Thymus (tissue), 11 donors: ENCODE measurements around the gene ZNF100. TPM values are rescaled to one million over a fixed set of nuclear protein-coding genes. Genes with fewer than 3 reads are reported as not detected.
"Not testable (repeated sequence)": the region's sequence is repeated elsewhere in the genome, so short reads cannot be mapped to it uniquely, and the experiment has no call there.

Experiments
- DNase-seq, 9 donors: peaks; one replicate each; pipeline ENCODE4 v3.0.0-alpha.2; 2013; ENCODE audit warnings: low spot score in 9 of 9, low read depth in 6 of 9, missing footprints in 1 of 9
- H3K27ac ChIP-seq, 2 donors: one replicate each; pipeline ENCODE4 v1.5.1; 2013; ENCODE audit warnings: control low read depth in 1 of 2, low read depth in 1 of 2, low read length in 1 of 2, mild to moderate bottlenecking in 1 of 2, moderate library complexity in 1 of 2
- H3K27me3 ChIP-seq, 2 donors: one replicate each; pipeline ENCODE4 v1.5.1; 2013; ENCODE audit warnings: low read length in 1 of 2; ENCODE audit not compliant: control insufficient read depth in 2 of 2, insufficient read depth in 1 of 2
- H3K36me3 ChIP-seq, 2 donors: one replicate each; pipeline ENCODE4 v1.5.1; 2013; ENCODE audit warnings: low read length in 1 of 2, mild to moderate bottlenecking in 1 of 2, moderate library complexity in 1 of 2; ENCODE audit not compliant: control insufficient read depth in 2 of 2, insufficient read depth in 2 of 2
- H3K4me1 ChIP-seq, 2 donors: one replicate each; pipeline ENCODE4 v1.5.1; 2013; ENCODE audit warnings: low read length in 2 of 2; ENCODE audit not compliant: control insufficient read depth in 2 of 2, insufficient read depth in 2 of 2
- H3K4me3 ChIP-seq, 2 donors: one replicate each; pipeline ENCODE4 v1.5.1; 2013; ENCODE audit warnings: low read length in 2 of 2, control low read depth in 1 of 2, mild to moderate bottlenecking in 1 of 2
- H3K9me3 ChIP-seq, 2 donors: one replicate each; pipeline ENCODE4 v1.5.1; 2013; ENCODE audit warnings: low read length in 1 of 2, mild to moderate bottlenecking in 1 of 2; ENCODE audit not compliant: control insufficient read depth in 2 of 2, insufficient read depth in 1 of 2
- WGBS: extraction: QIAGEN DNeasy Blood & Tissue Kit; methylation state at CpG from one replicate; pipeline ENCODE4 v1.1.7; 2013; 5-methylcytosine and 5-hydroxymethylcytosine counted together
- polyA plus RNA-seq: library from polyadenylated mRNA; stranded (reverse); fragments of 200-250 nt; gene quantifications from one replicate; pipeline ENCODE4 v1.2.3, GENCODE V29; 2013
- total RNA-seq: library from RNA; stranded (reverse); fragments of 120-200 nt; gene quantifications from one replicate; pipeline ENCODE4 v1.2.4, GENCODE V29; 2013
- donor health status: healthy.

The ZNF100 gene
- total and polyA plus RNA-seq, 2 donors: 5.3 to 14.7 TPM

GRCh38 chr19:21761547-21761946, 5.8 kb downstream of the ZNF100 start:
- not testable (repeated sequence) for DNase-seq, H3K4me3 ChIP-seq, H3K27ac ChIP-seq, H3K9me3 ChIP-seq, H3K27me3 ChIP-seq, H3K4me1 ChIP-seq
- 96% methylated on average over 2 of the region's 2 CpGs for WGBS
- peaks cover 37 to 38% of the 10 kb centered on the region in 2 donors for H3K36me3 ChIP-seq

GRCh38 chr19:21758296-21758695, 9.1 kb downstream of the ZNF100 start:
- Histone ChIP-seq H3K9me3 (peaks cover 6 to 8% of the 10 kb centered on the region in 2 donors), H3K4me3 (no peak overlapping the region), H3K4me1 (no peaks in the 10 kb centered on the region), H3K36me3 (peaks cover 29 to 38% of the 10 kb centered on the region in 2 donors), H3K27me3 (no peaks in the 10 kb centered on the region), H3K27ac (no peak overlapping the region)
- no peak for DNase-seq
- 99% methylated on average over 3 of the region's 3 CpGs for WGBS

- H3K4me3 ChIP-seq, H3K4me1 ChIP-seq, DNase-seq, H3K27me3 ChIP-seq, H3K27ac ChIP-seq: not testable (repeated sequence)
- peaks cover 5 to 17% of the 10 kb centered on the region in 2 donors for H3K9me3 ChIP-seq
- peaks cover 34 to 47% of the 10 kb centered on the region in 2 donors for H3K36me3 ChIP-seq
Measured at GRCh38 chr19:21755555-21755954, 11.8 kb downstream of the ZNF100 start.

- H3K36me3 ChIP-seq: peaks cover 35 to 46% of the 10 kb centered on the region in 2 donors
- no peak for DNase-seq
- H3K4me3 ChIP-seq: no peak overlapping the region
- no peaks in the 10 kb centered on the region for H3K4me1 ChIP-seq
- H3K27me3 ChIP-seq: no peaks in the 10 kb centered on the region
- peaks cover 7 to 16% of the 10 kb centered on the region in 2 donors for H3K9me3 ChIP-seq
- 79% methylated on average over 3 of the region's 3 CpGs for WGBS
- no peak overlapping the region for H3K27ac ChIP-seq
Measured at GRCh38 chr19:21751384-21751783, 16.0 kb downstream of the ZNF100 start.

GRCh38 chr19:21750586-21751128, 16.7 kb downstream of the ZNF100 start:
- peaks cover 6 to 16% of the 10 kb centered on the region in 2 donors for H3K9me3 ChIP-seq
- no peak for DNase-seq
- no peak overlapping the region for H3K4me3 ChIP-seq
- no peaks in the 10 kb centered on the region for H3K27me3 ChIP-seq
- no peaks in the 10 kb centered on the region for H3K4me1 ChIP-seq
- peaks cover 35 to 43% of the 10 kb centered on the region in 2 donors for H3K36me3 ChIP-seq
- no peak overlapping the region for H3K27ac ChIP-seq
- WGBS: 99% methylated on average over 40 of the region's 40 CpGs

GRCh38 chr19:21749090-21749489, 18.3 kb downstream of the ZNF100 start:
- 96% methylated on average over 4 of the region's 4 CpGs for WGBS
- Histone ChIP-seq H3K36me3 (peaks cover 35 to 37% of the 10 kb centered on the region in 2 donors), H3K27me3 (no peaks in the 10 kb centered on the region)

GRCh38 chr19:21748088-21748487, 19.3 kb downstream of the ZNF100 start:
- peaks cover 4 to 12% of the 10 kb centered on the region in 2 donors for H3K9me3 ChIP-seq
- H3K36me3 ChIP-seq: peaks cover 32 to 39% of the 10 kb centered on the region in 2 donors
- H3K4me1 ChIP-seq: no peaks in the 10 kb centered on the region
- 96% methylated on average over 1 of the region's 1 CpG for WGBS
- H3K4me3 ChIP-seq: no peak overlapping the region
- no peak overlapping the region for H3K27ac ChIP-seq
- no peak for DNase-seq
- H3K27me3 ChIP-seq: no peaks in the 10 kb centered on the region

More at GRCh38 chr19:21749090-21749489, 18.3 kb downstream of the ZNF100 start:
- no peak overlapping the region for H3K27ac ChIP-seq
- no peaks in the 10 kb centered on the region for H3K4me1 ChIP-seq
- no peak overlapping the region for H3K4me3 ChIP-seq
- no peak for DNase-seq
- peaks cover 4 to 16% of the 10 kb centered on the region in 2 donors for H3K9me3 ChIP-seq

GRCh38 chr19:21740559-21740958, 26.8 kb downstream of the ZNF100 start:
- Histone ChIP-seq H3K9me3 (peaks cover 7 to 9% of the 10 kb centered on the region in 2 donors), H3K27ac (no peak overlapping the region), H3K4me1 (no peaks in the 10 kb centered on the region), H3K27me3 (no peaks in the 10 kb centered on the region), H3K36me3 (peaks cover 8 to 41% of the 10 kb centered on the region in 2 donors), H3K4me3 (no peak overlapping the region)
- WGBS: 86% methylated on average over 4 of the region's 4 CpGs
- DNase-seq: no peak

GRCh38 chr19:21726942-21727747, 40.2 kb downstream of the ZNF100 start:
- not testable (repeated sequence) for H3K9me3 ChIP-seq, DNase-seq, H3K27ac ChIP-seq, H3K4me3 ChIP-seq, H3K4me1 ChIP-seq, H3K27me3 ChIP-seq
- 98% methylated on average over 5 of the region's 5 CpGs for WGBS
- peaks cover 8 to 11% of the 10 kb centered on the region in 2 donors for H3K36me3 ChIP-seq
